Stimulated activated CD4-positive, alpha-beta T cell treated with anti-CD3 and anti-CD28 coated beads, Interleukin-12 subunit alpha, Interleukin-12 subunit beta, amount 100 ng/mL, for 4 hours (primary cell): Measurements from ENCODE around the gene CDKN2B-AS1.

ENCODE experiments used
- DNase-seq: peaks from one replicate; pipeline ENCODE4 v3.0.0-alpha.2; 2020

CDKN2B-AS1 gene

GRCh38 chr9:21982861-21983560 is 11.6 kb upstream of the CDKN2B-AS1 start:
- DNase-seq: no peak

GRCh38 chr9:21983561-21983935 is 11.0 kb upstream of the CDKN2B-AS1 start:
- DNase-seq: no peak

- DNase-seq: no peak
Observed at GRCh38 chr9:21984101-21984500, 10.5 kb upstream of the CDKN2B-AS1 start.

- no peak for DNase-seq
Observed at GRCh38 chr9:21985964-21986667, 8.5 kb upstream of the CDKN2B-AS1 start.

GRCh38 chr9:21988056-21988990 is 6.3 kb upstream of the CDKN2B-AS1 start:
- no peak for DNase-seq

- DNase-seq: no peak
Observed at GRCh38 chr9:21989440-21990189, 5.0 kb upstream of the CDKN2B-AS1 start.

GRCh38 chr9:21991072-21991959 is 3.3 kb upstream of the CDKN2B-AS1 start:
- no peak for DNase-seq

GRCh38 chr9:21993007-21993406 is 1.6 kb upstream of the CDKN2B-AS1 start:
- no peak for DNase-seq

- DNase-seq: no peak
Observed at GRCh38 chr9:21993893-21994555, 567 bp upstream of the CDKN2B-AS1 start, which contains the start of gene CDKN2A. Gene CDKN2A (minus strand): TSS chr9:21994392.

GRCh38 chr9:21995006-21995665 is 545 bp downstream of the CDKN2B-AS1 start:
- DNase-seq: peak; percentile 56

- DNase-seq: no peak
Observed at GRCh38 chr9:21995666-21996398, 1.2 kb downstream of the CDKN2B-AS1 start.

GRCh38 chr9:21996438-21996837 is 1.8 kb downstream of the CDKN2B-AS1 start:
- DNase-seq: no peak

- no peak for DNase-seq
Observed at GRCh38 chr9:21996858-21997257, 2.3 kb downstream of the CDKN2B-AS1 start.

- DNase-seq: no peak
Observed at GRCh38 chr9:21997480-21997879, 2.9 kb downstream of the CDKN2B-AS1 start.

- no peak for DNase-seq
Observed at GRCh38 chr9:21998026-21998425, 3.4 kb downstream of the CDKN2B-AS1 start.

GRCh38 chr9:22002038-22002437 is 7.4 kb downstream of the CDKN2B-AS1 start:
- no peak for DNase-seq

- DNase-seq: no peak
Observed at GRCh38 chr9:22005021-22005701, 10.6 kb downstream of the CDKN2B-AS1 start.

GRCh38 chr9:22005702-22006606 is 11.4 kb downstream of the CDKN2B-AS1 start:
- no peak for DNase-seq
